Inflammatory macrophage treated with lipopolysaccharide for 1 hour (primary cell): Measurements from ENCODE around the gene CHTF18.

ENCODE experiments used
- DNase-seq, 2 donors: peaks; one replicate each; pipeline ENCODE4 v3.0.0-alpha.2; 2020 to 2022

CHTF18 gene

DNA sequence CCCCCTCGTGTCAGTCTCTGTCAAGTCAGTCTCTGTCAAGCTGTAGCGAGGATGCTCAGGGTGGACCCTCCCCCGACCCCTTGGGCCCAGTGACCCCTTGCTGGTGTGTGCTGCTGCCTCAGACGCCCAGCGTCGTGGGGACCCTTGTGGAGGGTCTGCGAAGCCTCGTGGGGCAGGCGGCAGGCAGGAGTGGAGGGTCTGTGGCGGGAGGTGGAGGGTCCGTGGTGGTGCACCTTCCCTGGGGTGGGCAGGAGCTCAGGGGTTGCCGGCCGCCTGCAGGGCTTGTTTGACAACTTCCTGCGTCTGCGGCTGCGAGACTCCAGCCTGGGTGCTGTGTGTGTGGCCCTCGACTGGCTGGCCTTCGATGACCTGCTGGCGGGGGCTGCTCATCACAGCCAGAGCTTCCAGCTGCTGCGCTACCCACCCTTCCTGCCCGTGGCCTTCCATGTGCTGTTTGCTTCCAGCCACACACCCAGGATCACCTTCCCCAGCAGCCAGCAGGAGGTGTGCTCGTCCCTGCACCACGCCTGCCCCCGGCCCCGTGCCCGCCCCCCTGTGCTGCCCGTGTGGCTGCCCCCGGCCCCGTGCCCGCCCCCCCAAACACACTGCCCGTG is 6.5 kb downstream of the CHTF18 start:
- no peak for DNase-seq

GRCh38 chr16:795580-796229 is 7.3 kb downstream of the CHTF18 start:
- no peak for DNase-seq

DNA sequence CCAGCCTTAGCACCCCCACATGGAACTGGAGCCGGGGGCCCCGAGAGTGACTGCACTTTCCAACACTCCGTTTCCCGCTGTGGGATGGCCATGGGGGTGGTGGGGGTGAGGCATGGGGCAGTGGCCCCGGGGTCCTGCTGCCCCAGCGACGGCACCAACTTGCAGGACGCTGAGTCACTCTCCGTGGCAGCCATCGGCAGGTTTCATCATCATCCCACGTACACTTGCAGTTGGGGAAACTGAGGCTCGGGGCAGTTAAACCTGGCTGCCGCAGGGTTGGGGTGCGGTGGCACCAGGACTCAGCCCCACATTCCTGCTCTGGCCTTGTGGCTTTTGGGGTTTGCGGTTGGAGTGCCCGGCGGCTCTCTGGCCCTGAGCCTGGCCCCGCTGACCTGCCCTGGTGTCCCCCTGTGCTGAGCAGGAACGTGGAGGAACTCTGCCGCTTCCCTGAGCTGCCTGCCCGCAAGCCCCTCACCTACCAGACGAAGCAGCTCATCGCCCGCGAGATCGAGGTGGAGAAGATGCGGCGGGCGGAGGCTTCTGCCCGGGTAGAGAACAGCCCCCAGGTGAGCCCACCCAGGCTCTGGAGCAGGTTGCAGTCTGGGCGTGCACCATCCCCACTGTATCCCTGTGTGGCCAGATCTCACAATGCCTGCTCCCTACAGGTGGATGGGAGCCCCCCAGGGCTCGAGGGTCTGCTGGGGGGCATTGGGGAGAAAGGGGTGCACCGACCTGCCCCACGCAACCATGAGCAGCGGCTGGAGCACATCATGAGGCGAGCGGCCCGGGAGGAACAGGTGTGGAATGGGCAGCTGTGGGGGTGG is 8.1 kb downstream of the CHTF18 start:
- DNase-seq: no peak

GRCh38 chr16:797120-797420 is 8.7 kb downstream of the CHTF18 start:
- DNase-seq: no peak

DNA sequence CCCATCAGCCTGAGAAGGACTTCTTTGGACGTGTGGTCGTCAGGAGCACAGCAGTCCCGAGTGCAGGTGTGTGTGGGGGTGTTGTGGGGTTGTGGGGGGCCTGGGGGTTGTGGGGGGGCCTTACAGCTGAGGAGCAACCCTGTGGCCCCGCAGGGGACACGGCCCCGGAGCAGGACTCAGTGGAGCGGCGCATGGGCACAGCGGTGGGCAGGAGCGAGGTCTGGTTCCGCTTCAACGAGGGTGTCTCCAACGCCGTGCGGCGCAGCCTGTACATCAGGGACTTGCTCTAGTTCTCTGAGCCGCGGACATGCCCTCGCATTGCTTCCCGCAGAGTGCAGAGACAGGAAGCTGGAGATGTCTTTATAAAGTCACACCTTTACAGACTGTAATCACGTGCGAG is 9.3 kb downstream of the CHTF18 start:
- no peak for DNase-seq

GRCh38 chr16:798666-799065 is 10.2 kb downstream of the CHTF18 start:
- DNase-seq: no peak

DNA sequence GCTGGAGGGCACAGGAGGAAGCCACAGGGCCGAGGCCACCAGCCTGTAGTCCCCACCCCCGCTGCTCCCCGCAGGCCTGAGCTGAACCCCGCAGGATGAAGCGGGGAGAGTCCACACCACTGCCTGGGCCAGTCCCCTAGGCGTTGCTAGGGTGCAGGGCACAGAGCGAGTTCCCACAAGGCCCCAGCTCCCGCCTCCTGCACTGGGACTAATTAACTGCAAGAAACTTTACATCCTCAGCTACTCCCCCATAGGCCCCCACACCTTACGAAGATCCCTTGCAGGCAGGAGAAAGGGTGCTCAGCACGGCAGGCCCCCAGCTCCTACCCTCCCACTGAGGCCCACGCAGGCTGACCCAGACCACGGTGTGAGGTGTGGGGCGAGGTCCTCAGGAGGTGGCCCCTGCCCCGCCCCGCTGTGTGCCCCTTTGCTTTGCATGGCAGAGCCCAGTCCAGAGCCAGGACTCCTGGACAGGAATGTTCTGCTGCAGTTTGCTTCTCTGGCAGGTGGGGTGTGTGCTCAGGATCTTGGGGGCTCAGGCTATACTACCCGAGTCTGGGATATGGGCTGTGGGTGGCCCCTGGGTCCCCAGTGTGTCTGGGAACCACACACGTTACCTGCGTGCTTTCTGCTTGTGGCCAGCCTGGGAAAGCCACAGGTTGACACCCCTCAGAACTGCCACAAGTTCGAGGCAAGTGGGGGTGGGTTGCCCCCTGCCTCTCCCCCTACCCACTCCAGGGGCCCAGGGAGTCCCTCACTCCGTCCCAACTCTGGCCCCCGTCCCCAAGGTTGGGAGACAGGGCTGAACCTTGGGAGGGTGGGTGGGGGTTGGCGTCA is 10.9 kb downstream of the CHTF18 start:
- DNase-seq: no peak

- no peak for DNase-seq
These were observed 11.8 kb downstream of the CHTF18 start, which contains the start of gene GNG13 for GRCh38 chr16:799948-800833. GNG13 (minus strand) TSS chr16:800734; CDS start chr16:799077, 1,657 bp downstream.

DNA sequence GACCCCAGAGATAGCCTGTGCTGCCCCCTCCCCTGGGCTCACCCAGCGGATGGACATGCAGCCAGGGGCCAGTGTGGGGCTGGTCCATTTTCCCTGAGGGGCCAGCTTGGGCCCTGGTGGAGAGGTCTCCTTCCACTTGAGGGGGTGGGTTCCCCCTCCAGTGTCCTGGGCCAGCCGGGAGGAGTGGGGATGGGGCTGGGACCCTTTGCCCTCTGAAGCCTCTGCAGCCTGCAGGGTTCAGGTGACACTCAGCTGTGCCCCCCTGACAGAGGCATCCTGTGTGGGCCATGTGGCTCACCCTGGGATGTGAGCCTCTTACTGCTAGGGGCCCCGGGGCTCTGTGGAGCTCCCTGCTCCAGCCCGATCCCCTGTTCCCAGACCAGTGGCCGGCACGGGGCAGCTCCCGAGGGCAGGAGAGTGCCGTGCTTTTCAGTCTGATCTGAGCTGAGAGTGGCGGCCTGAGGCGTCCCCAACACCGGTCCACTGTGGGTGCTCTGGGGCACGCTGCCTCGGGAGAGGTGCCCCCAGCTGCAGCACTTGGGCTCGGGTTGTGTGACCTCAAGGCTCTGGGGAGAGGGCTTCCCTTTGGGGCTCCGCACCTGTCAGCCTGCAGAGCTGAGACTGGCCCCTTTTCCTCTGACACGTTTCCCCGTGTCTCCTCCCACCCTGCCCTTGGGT is 12.6 kb downstream of the CHTF18 start:
- no peak for DNase-seq

- DNase-seq: no peak
These were observed 13.4 kb downstream of the CHTF18 start for GRCh38 chr16:801584-802363.

- DNase-seq: no peak
These were observed 14.0 kb downstream of the CHTF18 start for GRCh38 chr16:802461-802860.

DNA sequence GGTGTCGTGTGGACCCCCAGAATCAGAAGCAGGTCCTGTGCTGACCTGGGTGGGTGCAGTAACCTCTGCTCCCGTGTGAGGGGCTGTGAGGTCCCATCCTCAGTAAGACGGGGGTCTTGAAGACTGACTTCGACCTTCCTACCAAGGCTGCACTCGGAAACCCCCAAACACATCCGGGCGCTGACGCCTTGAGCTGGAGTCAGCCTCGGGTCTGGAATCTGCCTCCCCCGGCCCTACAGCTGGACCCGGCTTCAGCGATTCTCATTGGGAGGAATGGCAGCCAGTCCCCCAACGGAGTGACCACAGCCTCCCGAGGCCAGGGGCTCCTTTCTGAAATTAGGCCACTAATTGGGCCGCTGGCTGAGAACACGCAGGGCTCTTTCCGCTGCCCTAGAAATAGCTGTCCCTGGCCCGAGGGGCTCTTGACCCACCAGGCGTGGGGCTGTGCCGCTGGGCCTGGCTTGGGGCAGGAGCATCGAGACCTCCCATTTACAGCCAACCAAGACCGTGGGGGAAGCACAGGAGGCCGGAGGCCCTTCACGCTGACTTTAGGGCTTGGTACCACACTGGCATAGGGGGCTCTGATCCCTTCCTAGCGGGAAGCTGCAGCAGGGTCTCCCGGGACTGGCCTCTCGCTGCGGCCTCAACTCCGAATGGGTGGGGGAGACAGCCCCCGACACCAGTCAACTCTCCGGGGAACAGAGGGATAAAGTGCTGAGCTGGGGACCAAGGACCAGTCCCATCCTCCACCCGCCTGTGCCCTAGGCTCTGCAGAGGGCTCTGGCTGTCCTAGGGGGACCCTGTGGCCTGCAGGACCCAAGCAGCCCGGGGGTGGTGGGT is 14.7 kb downstream of the CHTF18 start:
- no peak for DNase-seq

GRCh38 chr16:803754-804080 is 15.3 kb downstream of the CHTF18 start:
- no peak for DNase-seq

- no peak for DNase-seq
These were observed 16.0 kb downstream of the CHTF18 start for GRCh38 chr16:804193-805048.

DNA sequence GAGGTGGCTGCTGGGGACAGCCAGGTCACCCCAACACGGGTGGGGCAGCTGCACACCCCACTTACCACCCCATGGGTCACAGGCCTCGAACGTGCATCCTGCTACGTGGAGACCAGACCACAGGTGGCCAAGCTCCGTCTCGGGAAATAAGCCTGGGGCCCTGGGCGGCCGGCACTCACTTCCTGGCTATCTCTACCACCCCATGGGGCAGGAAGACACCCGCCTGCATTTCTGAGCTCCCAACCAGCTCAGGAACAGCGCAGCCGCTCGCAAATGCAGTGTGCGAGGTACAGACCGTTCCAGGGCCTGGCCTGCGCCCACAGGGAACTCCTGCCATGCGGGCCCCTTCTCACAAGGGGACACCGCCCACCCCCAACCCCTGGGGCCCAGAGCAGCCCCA is 17.1 kb downstream of the CHTF18 start:
- DNase-seq: no peak

- DNase-seq: peak; percentile 89 to 90
These were observed 19.1 kb downstream of the CHTF18 start for GRCh38 chr16:807347-808084.

DNA sequence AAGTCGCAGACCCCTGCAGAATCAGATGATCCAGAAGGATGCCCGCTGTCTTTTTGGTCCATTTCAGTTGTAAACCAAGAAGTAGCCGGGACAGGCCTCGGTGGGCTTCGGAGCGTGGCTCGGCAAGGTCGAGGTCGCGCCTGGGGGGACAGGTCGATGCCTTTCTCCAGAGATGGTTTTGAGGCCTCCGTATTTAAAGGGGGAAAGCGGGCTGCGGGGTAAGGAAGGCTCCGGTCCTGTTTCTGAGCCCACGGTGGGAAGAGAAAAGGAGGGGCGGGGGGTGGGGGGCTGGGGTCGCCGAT is 19.6 kb downstream of the CHTF18 start:
- no peak for DNase-seq

GRCh38 chr16:813204-813915 is 24.9 kb downstream of the CHTF18 start:
- peak; percentile 6 to 22 for DNase-seq
